ENCODE results near the gene HSPB9.

The HSPB9 gene

DNA sequence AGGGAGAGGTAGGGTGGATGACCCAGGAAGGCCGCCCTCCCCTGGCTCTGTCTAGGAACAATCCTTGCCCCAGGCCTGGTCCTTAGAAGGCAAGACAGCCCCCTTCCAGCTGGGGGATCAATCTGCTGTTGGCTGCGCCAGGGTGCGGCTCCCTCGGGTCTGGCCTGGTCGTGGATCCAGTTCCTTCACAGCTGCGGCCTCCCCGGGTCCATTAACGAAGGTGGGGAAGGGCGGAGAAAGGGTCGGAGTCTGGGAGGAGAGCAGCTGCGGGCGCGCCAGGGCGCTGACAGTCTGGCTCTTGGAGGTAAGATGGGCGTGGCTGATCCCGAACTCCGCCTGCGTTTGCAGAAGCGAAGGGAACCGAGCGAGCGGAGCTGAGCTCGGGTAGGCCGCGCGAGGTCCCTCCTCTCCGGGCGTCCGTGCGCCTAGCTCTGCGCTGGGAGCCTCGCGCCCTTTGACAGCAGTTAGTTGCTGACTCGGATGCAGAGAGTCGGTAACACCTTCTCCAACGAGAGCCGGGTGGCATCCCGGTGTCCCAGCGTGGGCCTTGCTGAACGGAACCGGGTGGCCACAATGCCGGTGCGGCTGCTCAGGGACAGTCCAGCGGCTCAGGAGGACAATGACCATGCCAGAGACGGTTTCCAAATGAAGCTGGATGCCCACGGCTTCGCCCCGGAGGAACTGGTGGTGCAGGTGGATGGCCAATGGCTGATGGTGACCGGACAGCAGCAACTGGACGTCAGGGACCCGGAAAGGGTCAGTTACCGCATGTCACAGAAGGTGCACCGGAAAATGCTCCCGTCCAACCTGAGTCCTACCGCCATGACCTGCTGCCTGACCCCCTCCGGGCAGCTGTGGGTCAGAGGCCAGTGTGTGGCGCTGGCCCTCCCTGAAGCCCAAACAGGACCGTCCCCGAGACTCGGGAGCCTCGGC is at the start of gene HSPB9:
TSS of gene HSPB9 (plus strand) at position 434 of the 933 bp plus-strand sequence. CDS start at position 481, 47 bp downstream.
- DNase-seq, result no peak

GRCh38 chr17:42075789-42076188 is 46.8 kb upstream of the HSPB9 start:
- no peak for DNase-seq

DNA sequence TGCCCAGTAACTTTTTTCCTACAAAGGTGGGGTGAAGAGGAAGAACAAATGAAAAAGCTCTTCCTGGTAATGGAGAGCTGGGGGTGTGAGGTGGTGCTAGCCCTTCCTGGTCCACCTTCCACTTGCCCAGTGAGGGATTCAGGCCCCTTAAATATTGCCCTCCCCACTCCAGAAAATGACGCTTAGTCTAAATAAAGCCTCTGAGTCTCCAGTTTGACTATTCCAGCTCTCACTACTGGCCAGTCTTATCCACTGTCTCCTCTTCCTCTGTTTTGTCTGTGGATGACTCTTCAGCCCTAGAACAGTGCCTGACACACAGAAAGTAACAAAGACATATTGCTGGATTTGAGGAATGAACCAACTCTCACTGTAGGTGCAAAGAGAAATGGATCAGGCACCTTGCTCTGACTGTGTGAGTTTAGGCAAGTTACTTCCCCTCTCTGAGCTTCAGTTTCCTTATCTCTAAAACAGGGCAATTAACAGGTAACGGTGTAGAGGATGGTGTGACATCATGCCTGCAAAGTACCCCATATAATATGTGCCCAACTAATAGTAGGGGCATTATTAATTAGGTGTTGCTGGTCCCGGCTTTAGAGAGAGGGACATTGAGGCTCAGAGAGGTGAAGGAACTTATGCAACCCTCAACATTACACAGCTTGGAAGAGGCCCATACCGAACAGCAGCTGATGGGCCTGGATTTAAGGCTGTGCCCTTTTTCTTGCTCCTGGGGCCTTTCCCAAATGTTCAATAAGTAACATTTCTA is 45.6 kb upstream of the HSPB9 start:
- DNase-seq, result no peak

GRCh38 chr17:42077755-42078154 is 44.8 kb upstream of the HSPB9 start:
- DNase-seq, result no peak

- DNase-seq, result no peak
Measured at GRCh38 chr17:42078396-42079043, 44.1 kb upstream of the HSPB9 start.

GRCh38 chr17:42079541-42079940 is 43.1 kb upstream of the HSPB9 start:
- DNase-seq, result no peak

GRCh38 chr17:42081516-42082129 is 41.0 kb upstream of the HSPB9 start:
- no peak for DNase-seq

DNA sequence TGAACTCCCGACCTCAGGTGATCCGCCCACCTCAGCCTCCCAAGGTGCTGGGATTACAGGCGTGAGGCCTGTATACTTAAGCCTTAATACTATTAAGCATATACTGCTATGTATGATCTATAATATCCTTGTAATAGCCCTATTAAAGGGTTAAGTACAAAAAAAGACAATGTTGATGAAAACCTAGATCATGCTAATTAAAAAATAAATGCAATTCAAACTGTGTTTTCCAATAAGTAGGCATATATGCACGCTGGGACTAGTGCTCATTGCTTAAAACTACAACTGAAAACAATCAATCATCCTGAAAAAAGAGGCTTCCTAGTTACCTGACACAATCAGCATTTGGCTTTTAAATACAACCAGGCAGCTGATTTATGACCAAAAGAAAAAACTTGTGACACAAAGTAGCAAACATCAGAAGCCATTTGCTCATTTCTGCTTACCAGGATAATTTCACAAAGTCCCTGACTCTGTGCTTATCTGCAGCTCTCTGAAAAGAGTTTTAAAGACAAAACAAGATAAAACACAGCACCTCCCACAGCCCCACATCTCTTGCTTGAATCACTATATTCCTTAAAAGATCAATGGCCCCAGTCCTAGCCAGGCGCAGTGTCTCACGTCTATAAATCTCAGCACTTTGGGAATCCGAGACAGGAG is 35.4 kb upstream of the HSPB9 start:
- no peak for DNase-seq

GRCh38 chr17:42087736-42088705 is 34.6 kb upstream of the HSPB9 start:
- no peak for DNase-seq

DNA sequence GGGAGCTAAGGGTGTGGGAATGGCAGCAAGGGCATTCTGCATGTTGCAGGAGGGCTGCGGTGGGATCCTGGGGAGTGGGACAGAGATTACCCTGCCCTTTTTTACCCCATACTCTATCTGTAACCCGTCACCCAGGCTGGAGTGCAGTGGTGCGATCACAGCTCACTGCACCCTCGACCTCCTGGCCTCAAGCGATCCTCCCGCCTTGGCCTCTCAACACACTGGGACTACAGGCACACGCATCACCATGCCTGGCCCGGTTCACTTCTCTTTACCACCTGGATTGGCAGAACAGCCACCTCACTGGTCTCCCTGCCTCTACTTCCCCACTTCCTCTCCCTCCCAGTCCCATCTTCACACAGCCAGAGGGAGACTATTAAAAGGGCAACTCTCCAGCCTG is 33.9 kb upstream of the HSPB9 start:
- no peak for DNase-seq

DNA sequence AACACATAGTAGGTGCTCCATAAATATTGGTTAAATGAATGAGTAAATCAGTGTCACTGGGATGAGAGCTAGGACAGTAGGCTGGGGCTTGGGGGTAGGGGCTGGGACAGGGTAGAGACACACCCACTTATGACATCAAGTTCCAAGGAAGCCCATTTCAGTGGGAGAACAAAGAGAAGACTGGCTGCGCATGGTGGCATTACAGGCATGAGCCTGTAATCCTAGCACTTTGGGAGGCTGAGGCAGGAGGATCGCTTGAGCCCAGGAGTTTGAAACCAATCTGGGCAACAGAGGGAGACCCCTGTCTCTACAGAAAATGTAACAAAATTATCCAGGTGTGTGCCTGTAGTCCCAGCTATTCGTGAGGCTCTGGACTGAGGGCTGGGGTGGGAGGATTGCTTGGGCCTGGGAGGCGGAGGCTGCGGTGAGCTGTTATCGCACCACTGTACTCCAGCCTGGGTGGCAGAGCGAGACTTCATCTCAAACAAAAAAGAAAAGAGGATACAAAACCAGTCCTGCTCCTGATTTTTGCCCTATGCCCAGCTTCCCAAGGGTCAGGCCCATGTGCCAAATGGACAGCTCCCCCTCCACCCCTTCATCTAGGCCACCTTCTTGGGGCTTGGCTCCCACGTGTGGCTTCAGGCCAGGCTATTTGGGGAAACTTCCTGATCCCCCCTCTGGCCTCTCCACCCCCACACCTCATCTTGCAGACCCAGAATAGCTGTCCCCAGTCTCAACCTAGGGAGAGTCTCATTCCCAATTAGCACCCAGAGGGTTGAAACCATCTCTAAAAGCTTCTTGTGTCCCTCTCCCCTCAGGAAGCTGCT is 31.4 kb upstream of the HSPB9 start:
- no peak for DNase-seq

- DNase-seq, result no peak
Measured at GRCh38 chr17:42092939-42093338, 29.7 kb upstream of the HSPB9 start.

DNA sequence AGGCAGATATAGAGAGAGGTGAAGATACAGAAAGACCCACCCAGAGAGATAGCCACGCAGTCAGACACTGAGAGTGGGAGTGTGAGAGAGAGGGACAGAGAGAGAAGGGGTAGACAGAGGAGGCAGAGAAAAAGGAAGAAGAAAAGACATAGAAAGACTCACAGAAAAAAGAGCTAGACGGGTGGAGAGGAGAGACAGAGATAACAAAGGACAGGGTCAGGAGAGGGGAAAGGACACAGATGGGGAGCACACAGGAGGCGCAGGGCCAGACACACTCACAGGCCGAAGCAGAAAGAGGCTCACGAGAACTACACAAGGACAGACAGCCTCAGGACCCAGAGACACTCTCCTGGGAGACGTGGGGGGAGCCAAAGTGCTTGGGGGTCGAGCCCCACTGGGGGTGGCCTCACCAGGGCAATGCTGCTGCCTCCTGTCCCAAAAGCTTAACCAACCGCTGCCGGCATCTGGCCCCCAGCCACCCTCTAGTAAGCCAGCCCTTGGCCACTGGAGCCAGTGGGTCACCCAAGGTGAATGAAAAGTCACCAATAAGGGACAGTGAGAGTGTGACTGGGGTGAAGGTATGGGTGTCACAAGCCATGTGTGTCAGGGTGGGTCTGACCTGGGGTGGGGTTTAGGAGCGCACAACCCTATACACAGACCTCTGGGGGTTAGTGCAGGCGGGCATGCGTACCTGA is 28.1 kb upstream of the HSPB9 start:
- no peak for DNase-seq

DNA sequence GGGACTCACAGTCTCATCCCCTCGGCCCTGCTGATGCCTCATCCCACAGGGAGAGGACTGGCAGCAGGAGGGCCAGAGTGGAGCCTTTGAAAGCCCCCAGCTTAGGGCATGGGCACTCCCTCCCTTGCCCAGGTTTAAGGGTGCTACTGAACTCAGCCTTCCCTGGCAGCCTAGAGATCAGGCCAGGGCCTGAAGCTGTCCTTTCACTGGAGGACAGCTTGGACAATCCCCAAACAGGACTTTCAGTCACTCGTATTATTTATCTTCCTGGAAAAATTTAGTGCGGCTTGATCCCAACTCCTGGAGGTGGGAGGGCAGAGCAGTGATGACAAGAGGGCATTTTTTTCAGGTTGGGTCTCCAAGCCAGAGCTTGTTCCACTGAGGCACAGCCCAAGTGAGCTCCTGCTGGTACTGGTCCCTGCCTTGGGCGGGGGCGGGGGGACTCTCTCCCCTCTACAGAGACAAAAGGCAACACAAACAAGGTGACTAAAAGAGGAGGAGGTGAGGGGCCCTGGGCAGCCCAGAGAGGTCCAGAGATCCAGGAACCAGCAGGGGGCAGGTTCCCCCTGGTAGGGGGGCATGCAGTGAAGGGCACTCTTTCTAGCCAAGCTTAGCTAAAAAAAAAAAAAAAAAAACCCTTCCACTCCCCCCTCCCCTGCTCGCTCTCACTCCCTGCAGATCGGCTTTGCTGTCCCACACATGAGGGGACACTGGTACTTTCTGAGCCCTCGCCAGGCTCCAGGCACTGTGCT is 26.1 kb upstream of the HSPB9 start:
- DNase-seq, result no peak

- peak; percentile 58 for DNase-seq
Measured at GRCh38 chr17:42097691-42098631, 24.6 kb upstream of the HSPB9 start, which contains the start of gene ZNF385C. ZNF385C (minus strand) TSS chr17:42098473; CDS start chr17:42063056, 35,417 bp downstream.

- no peak for DNase-seq
Measured at GRCh38 chr17:42098730-42099399, 23.7 kb upstream of the HSPB9 start.
